ENCODE results near the gene C9orf57.
"Not testable (repeated sequence)": the region's sequence is repeated elsewhere in the genome, so short reads cannot be mapped to it uniquely, and the experiment has no call there.

The C9orf57 gene

GRCh38 chr9:72030767-72031166, 29.6 kb downstream of the C9orf57 start:
- Histone ChIP-seq H3K9ac (ENCODE audit: low read length in 5 of 5) (no peak overlapping the region), H3K36me3 (ENCODE audit: control insufficient read depth in 5 of 5, insufficient read depth in 5 of 5, low read length in 5 of 5) (no peaks in the 10 kb centered on the region), H3K27ac (ENCODE audit: low read depth, low read length) (no peak overlapping the region), H3K4me3 (ENCODE audit: low read depth in 1 of 5, low read length in 5 of 5) (no peak overlapping the region), H3K4me1 (ENCODE audit: control insufficient read depth in 5 of 5, insufficient read depth in 5 of 5, low read length in 5 of 5) (no peaks in the 10 kb centered on the region), H3K9me3 (ENCODE audit: control insufficient read depth in 5 of 5, low read length in 5 of 5) (peaks cover 0 to 3% (median 0%) of the 10 kb centered on the region in 5 donors), H3K27me3 (ENCODE audit: control insufficient read depth in 5 of 5, insufficient read depth in 4 of 5, low read length in 5 of 5) (no peaks in the 10 kb centered on the region)

GRCh38 chr9:72029986-72030385, 30.4 kb downstream of the C9orf57 start:
- H3K4me3 ChIP-seq (ENCODE audit: low read depth in 1 of 5, low read length in 5 of 5), result no peak overlapping the region
- peaks cover 0 to 3% (median 0%) of the 10 kb centered on the region in 5 donors for H3K9me3 ChIP-seq (ENCODE audit: control insufficient read depth in 5 of 5, low read length in 5 of 5)
- H3K27ac ChIP-seq (ENCODE audit: low read depth, low read length), result no peak overlapping the region
- H3K4me1 ChIP-seq (ENCODE audit: control insufficient read depth in 5 of 5, insufficient read depth in 5 of 5, low read length in 5 of 5), result no peaks in the 10 kb centered on the region
- H3K9ac ChIP-seq (ENCODE audit: low read length in 5 of 5), result no peak overlapping the region
- H3K36me3 ChIP-seq (ENCODE audit: control insufficient read depth in 5 of 5, insufficient read depth in 5 of 5, low read length in 5 of 5), result no peaks in the 10 kb centered on the region
- no peaks in the 10 kb centered on the region for H3K27me3 ChIP-seq (ENCODE audit: control insufficient read depth in 5 of 5, insufficient read depth in 4 of 5, low read length in 5 of 5)

- no peak overlapping the region for H3K27ac ChIP-seq (ENCODE audit: low read depth, low read length)
- H3K4me1 ChIP-seq (ENCODE audit: control insufficient read depth in 5 of 5, insufficient read depth in 5 of 5, low read length in 5 of 5), result peaks cover 0 to 2% (median 0%) of the 10 kb centered on the region in 5 donors
- no peak overlapping the region for H3K9ac ChIP-seq (ENCODE audit: low read length in 5 of 5)
- no peaks in the 10 kb centered on the region for H3K9me3 ChIP-seq (ENCODE audit: control insufficient read depth in 5 of 5, low read length in 5 of 5)
- H3K36me3 ChIP-seq (ENCODE audit: control insufficient read depth in 5 of 5, insufficient read depth in 5 of 5, low read length in 5 of 5), result no peaks in the 10 kb centered on the region
- H3K4me3 ChIP-seq (ENCODE audit: low read depth in 1 of 5, low read length in 5 of 5), result no peak overlapping the region
- no peaks in the 10 kb centered on the region for H3K27me3 ChIP-seq (ENCODE audit: control insufficient read depth in 5 of 5, insufficient read depth in 4 of 5, low read length in 5 of 5)
Observed at GRCh38 chr9:72025906-72026305, 34.5 kb downstream of the C9orf57 start.

GRCh38 chr9:72023596-72023995, 36.8 kb downstream of the C9orf57 start:
- no peak overlapping the region for H3K4me3 ChIP-seq (ENCODE audit: low read depth in 1 of 5, low read length in 5 of 5)
- H3K9me3 ChIP-seq (ENCODE audit: control insufficient read depth in 5 of 5, low read length in 5 of 5), result no peaks in the 10 kb centered on the region

GRCh38 chr9:72022841-72023240, 37.6 kb downstream of the C9orf57 start:
- no peaks in the 10 kb centered on the region for H3K9me3 ChIP-seq (ENCODE audit: control insufficient read depth in 5 of 5, low read length in 5 of 5)

More at GRCh38 chr9:72023596-72023995, 36.8 kb downstream of the C9orf57 start:
- Histone ChIP-seq H3K9ac (ENCODE audit: low read length in 5 of 5) (no peak overlapping the region), H3K27ac (ENCODE audit: low read depth, low read length) (no peak overlapping the region), H3K36me3 (ENCODE audit: control insufficient read depth in 5 of 5, insufficient read depth in 5 of 5, low read length in 5 of 5) (no peaks in the 10 kb centered on the region), H3K27me3 (ENCODE audit: control insufficient read depth in 5 of 5, insufficient read depth in 4 of 5, low read length in 5 of 5) (no peaks in the 10 kb centered on the region), H3K4me1 (ENCODE audit: control insufficient read depth in 5 of 5, insufficient read depth in 5 of 5, low read length in 5 of 5) (peaks cover 0 to 2% (median 0%) of the 10 kb centered on the region in 5 donors)

GRCh38 chr9:72013292-72013760, 47.1 kb downstream of the C9orf57 start:
- no peak overlapping the region for H3K9ac ChIP-seq (ENCODE audit: low read length in 5 of 5)
- H3K9me3 ChIP-seq (ENCODE audit: control insufficient read depth in 5 of 5, low read length in 5 of 5), result no peaks in the 10 kb centered on the region
- H3K27me3 ChIP-seq (ENCODE audit: control insufficient read depth in 5 of 5, insufficient read depth in 4 of 5, low read length in 5 of 5), result no peaks in the 10 kb centered on the region
- no peaks in the 10 kb centered on the region for H3K4me1 ChIP-seq (ENCODE audit: control insufficient read depth in 5 of 5, insufficient read depth in 5 of 5, low read length in 5 of 5)
- no peaks in the 10 kb centered on the region for H3K36me3 ChIP-seq (ENCODE audit: control insufficient read depth in 5 of 5, insufficient read depth in 5 of 5, low read length in 5 of 5)
- H3K27ac ChIP-seq (ENCODE audit: low read depth, low read length), result no peak overlapping the region
- H3K4me3 ChIP-seq (ENCODE audit: low read depth in 1 of 5, low read length in 5 of 5), result no peak overlapping the region

More at GRCh38 chr9:72022841-72023240, 37.6 kb downstream of the C9orf57 start:
- no peak overlapping the region for H3K27ac ChIP-seq (ENCODE audit: low read depth, low read length)
- H3K4me1 ChIP-seq (ENCODE audit: control insufficient read depth in 5 of 5, insufficient read depth in 5 of 5, low read length in 5 of 5), result peaks cover 0 to 2% (median 0%) of the 10 kb centered on the region in 5 donors
- H3K36me3 ChIP-seq (ENCODE audit: control insufficient read depth in 5 of 5, insufficient read depth in 5 of 5, low read length in 5 of 5), result no peaks in the 10 kb centered on the region
- no peak overlapping the region for H3K9ac ChIP-seq (ENCODE audit: low read length in 5 of 5)
- no peak overlapping the region for H3K4me3 ChIP-seq (ENCODE audit: low read depth in 1 of 5, low read length in 5 of 5)
- H3K27me3 ChIP-seq (ENCODE audit: control insufficient read depth in 5 of 5, insufficient read depth in 4 of 5, low read length in 5 of 5), result no peaks in the 10 kb centered on the region

GRCh38 chr9:72012646-72013045, 47.8 kb downstream of the C9orf57 start:
- no peak overlapping the region for H3K27ac ChIP-seq (ENCODE audit: low read depth, low read length)
- no peak overlapping the region for H3K9ac ChIP-seq (ENCODE audit: low read length in 5 of 5)
- no peak overlapping the region for H3K4me3 ChIP-seq (ENCODE audit: low read depth in 1 of 5, low read length in 5 of 5)
- no peaks in the 10 kb centered on the region for H3K4me1 ChIP-seq (ENCODE audit: control insufficient read depth in 5 of 5, insufficient read depth in 5 of 5, low read length in 5 of 5)
- no peaks in the 10 kb centered on the region for H3K27me3 ChIP-seq (ENCODE audit: control insufficient read depth in 5 of 5, insufficient read depth in 4 of 5, low read length in 5 of 5)
- H3K36me3 ChIP-seq (ENCODE audit: control insufficient read depth in 5 of 5, insufficient read depth in 5 of 5, low read length in 5 of 5), result no peaks in the 10 kb centered on the region
- H3K9me3 ChIP-seq (ENCODE audit: control insufficient read depth in 5 of 5, low read length in 5 of 5), result no peaks in the 10 kb centered on the region

- H3K9me3 ChIP-seq (ENCODE audit: control insufficient read depth in 5 of 5, low read length in 5 of 5); H3K27ac ChIP-seq (ENCODE audit: low read depth, low read length); H3K36me3 ChIP-seq (ENCODE audit: control insufficient read depth in 5 of 5, insufficient read depth in 5 of 5, low read length in 5 of 5); H3K9ac ChIP-seq (ENCODE audit: low read length in 5 of 5); H3K27me3 ChIP-seq (ENCODE audit: control insufficient read depth in 5 of 5, insufficient read depth in 4 of 5, low read length in 5 of 5); H3K4me3 ChIP-seq (ENCODE audit: low read depth in 1 of 5, low read length in 5 of 5); H3K4me1 ChIP-seq (ENCODE audit: control insufficient read depth in 5 of 5, insufficient read depth in 5 of 5, low read length in 5 of 5): not testable (repeated sequence)
Observed at GRCh38 chr9:72007726-72008125, 52.7 kb downstream of the C9orf57 start.

- no peak overlapping the region for H3K9ac ChIP-seq (ENCODE audit: low read length in 5 of 5)
Observed at GRCh38 chr9:72006501-72006900, 53.9 kb downstream of the C9orf57 start.

GRCh38 chr9:72005451-72005850, 55.0 kb downstream of the C9orf57 start:
- no peaks in the 10 kb centered on the region for H3K4me1 ChIP-seq (ENCODE audit: control insufficient read depth in 5 of 5, insufficient read depth in 5 of 5, low read length in 5 of 5)
- H3K27me3 ChIP-seq (ENCODE audit: control insufficient read depth in 5 of 5, insufficient read depth in 4 of 5, low read length in 5 of 5), result no peaks in the 10 kb centered on the region
- H3K9me3 ChIP-seq (ENCODE audit: control insufficient read depth in 5 of 5, low read length in 5 of 5), result no peaks in the 10 kb centered on the region
- no peak overlapping the region for H3K27ac ChIP-seq (ENCODE audit: low read depth, low read length)
- H3K4me3 ChIP-seq (ENCODE audit: low read depth in 1 of 5, low read length in 5 of 5), result no peak overlapping the region
- H3K9ac ChIP-seq (ENCODE audit: low read length in 5 of 5), result no peak overlapping the region
- no peaks in the 10 kb centered on the region for H3K36me3 ChIP-seq (ENCODE audit: control insufficient read depth in 5 of 5, insufficient read depth in 5 of 5, low read length in 5 of 5)

More at GRCh38 chr9:72006501-72006900, 53.9 kb downstream of the C9orf57 start:
- no peak overlapping the region for H3K4me3 ChIP-seq (ENCODE audit: low read depth in 1 of 5, low read length in 5 of 5)
- no peaks in the 10 kb centered on the region for H3K4me1 ChIP-seq (ENCODE audit: control insufficient read depth in 5 of 5, insufficient read depth in 5 of 5, low read length in 5 of 5)
- H3K27me3 ChIP-seq (ENCODE audit: control insufficient read depth in 5 of 5, insufficient read depth in 4 of 5, low read length in 5 of 5), result no peaks in the 10 kb centered on the region
- H3K9me3 ChIP-seq (ENCODE audit: control insufficient read depth in 5 of 5, low read length in 5 of 5), result no peaks in the 10 kb centered on the region
- no peaks in the 10 kb centered on the region for H3K36me3 ChIP-seq (ENCODE audit: control insufficient read depth in 5 of 5, insufficient read depth in 5 of 5, low read length in 5 of 5)
- H3K27ac ChIP-seq (ENCODE audit: low read depth, low read length), result no peak overlapping the region

Measured in subcutaneous abdominal adipose tissue (tissue), 5 donors.